GM12892 (cell line): ENCODE results near the gene NEDD8.

Experiments used
- POLR2A ChIP-seq: IDR thresholded peaks from 2 replicates; pipeline ENCODE4 v1.6.1; 2011; ENCODE audit warnings: low read depth, low read length, control low read depth
- POLR2AphosphoS5 ChIP-seq: IDR thresholded peaks from 2 replicates; pipeline ENCODE4 v1.6.1; 2011; ENCODE audit warnings: low read depth, low read length, control low read depth

GRCh38 chr14:24224618-24225071 lies 7.5 kb downstream of the NEDD8 start:
- no peak for TF ChIP-seq POLR2A
- TF ChIP-seq POLR2AphosphoS5: no peak
